ENCODE data around the gene PRLH.

The PRLH gene

DNA sequence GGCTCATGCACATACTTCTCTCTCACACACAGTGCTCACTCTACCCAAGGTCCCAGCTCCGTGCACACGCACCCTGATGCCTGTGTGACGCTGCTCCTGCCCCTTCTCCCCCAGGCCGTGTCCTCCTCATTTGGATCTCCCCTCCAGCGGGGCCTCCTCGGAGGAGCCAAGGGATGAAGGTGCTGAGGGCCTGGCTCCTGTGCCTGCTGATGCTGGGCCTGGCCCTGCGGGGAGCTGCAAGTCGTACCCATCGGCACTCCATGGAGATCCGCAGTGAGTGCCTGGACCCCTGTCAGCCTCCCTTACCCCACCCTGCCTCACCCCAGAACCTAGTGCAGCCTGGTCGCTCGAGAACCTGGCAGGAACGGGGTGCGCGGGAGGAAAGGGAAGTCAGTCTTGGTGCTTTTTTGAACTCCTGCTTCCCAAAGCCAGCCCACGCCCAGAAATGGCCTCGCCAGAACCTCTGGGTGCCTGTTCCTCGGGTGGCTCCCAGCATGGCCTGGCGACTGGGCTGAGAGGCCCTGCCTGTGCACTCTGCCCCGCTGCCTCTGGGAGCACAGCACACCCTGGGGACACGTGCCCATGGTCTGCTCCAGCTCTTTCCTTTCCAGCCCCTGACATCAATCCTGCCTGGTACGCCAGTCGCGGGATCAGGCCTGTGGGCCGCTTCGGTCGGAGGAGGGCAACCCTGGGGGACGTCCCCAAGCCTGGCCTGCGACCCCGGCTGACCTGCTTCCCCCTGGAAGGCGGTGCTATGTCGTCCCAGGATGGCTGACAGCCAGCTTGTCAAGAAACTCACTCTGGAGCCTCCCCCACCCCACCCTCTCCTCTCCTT lies at the start of gene PRLH:
Gene PRLH (plus strand): TSS at position 174 of the 835 bp plus-strand sequence. CDS start 0 bp downstream, at position 174.
- DNase-seq: no peak

- no peak for DNase-seq
Observed at GRCh38 chr2:237517163-237517562, 49.2 kb upstream of the PRLH start.

- DNase-seq: no peak
Observed at GRCh38 chr2:237517990-237518389, 48.4 kb upstream of the PRLH start.

- no peak for DNase-seq
Observed at GRCh38 chr2:237519506-237520245, 46.7 kb upstream of the PRLH start.

DNA sequence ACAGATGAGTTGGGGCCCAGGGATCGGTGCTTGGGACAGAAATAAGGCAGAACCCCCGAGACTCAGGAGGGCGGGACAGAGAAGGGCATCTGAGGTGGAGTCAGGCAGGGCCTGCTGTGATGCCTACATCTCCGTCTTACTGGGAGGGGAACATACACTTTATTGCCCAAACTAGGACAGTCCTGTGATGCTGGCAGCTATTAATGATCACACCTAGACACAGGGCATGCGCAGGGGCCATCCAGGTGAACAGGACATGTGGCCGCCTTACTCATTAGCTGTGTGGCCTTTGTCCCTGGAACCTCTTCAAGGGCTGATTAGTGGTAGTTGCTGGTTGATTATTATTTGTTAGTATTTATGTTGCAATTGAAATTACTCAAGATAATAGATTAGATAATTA lies 46.1 kb upstream of the PRLH start:
- no peak for DNase-seq

DNA sequence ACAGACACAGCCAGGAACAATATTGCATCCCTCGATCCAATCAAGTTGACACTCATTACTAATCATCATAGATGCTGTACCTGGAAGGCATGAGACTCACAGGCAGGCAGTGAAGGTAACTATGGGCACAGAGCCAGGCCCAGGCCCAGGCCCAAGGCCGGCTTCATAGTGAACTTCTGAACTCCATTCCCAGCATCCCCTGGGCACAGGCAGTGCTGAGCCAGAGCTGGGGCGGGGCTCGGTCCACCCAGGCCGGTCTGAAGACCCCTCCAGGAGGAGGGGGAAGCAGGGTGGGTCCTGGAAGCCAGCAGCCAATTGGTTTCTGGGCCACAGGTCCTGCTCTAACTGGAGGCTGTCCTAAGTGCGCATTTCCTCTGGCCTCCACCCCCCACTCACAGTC lies 41.7 kb upstream of the PRLH start:
- DNase-seq: no peak

DNA sequence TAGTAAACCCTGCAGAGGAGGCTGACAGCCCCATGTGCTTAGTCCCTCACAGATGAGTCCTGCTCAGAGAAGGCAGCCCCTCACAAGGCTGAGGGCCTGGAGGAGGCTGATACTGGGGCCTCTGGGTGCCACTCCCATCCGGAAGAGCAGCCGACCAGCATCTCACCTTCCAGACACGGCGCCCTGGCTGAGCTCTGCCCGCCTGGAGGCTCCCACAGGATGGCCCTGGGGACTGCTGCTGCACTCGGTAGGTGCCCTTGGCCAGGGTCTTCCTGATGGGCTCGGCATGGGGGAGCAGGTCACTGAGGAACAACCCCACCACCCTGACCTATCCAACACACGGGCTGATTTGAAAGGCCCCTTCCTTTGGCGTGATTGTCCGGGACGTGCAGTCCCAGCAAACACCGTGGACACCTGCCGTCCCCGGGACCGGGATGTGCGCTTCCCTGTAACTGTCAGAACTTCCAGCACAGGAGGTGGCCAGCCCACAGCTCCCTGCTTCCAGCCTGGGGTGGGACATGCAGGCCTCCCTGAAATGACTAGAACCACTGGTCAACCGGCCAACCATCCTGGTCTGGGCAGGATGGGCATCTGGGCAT lies 40.7 kb upstream of the PRLH start:
- DNase-seq: no peak

GRCh38 chr2:237527233-237527632 lies 39.1 kb upstream of the PRLH start:
- no peak for DNase-seq

DNA sequence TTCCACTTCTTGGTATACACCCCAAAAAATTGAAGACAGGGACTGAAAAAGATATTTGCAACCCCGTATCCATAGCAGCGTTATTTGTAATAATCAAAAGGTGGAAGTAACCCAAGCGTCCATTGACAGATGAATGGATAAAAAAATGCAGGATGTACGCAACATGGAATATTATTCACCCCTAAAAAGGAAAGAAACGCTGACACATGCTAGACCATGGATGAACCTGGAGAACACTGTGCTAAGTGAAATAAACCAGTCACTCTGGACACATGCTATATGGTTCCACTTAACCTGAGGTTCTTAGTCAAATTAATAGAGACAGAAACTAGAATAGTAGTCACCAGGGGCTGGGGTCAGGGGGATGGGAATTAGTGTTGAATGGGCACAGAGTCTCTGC lies 38.6 kb upstream of the PRLH start:
- no peak for DNase-seq

GRCh38 chr2:237529452-237530402 lies 36.6 kb upstream of the PRLH start:
- no peak for DNase-seq

DNA sequence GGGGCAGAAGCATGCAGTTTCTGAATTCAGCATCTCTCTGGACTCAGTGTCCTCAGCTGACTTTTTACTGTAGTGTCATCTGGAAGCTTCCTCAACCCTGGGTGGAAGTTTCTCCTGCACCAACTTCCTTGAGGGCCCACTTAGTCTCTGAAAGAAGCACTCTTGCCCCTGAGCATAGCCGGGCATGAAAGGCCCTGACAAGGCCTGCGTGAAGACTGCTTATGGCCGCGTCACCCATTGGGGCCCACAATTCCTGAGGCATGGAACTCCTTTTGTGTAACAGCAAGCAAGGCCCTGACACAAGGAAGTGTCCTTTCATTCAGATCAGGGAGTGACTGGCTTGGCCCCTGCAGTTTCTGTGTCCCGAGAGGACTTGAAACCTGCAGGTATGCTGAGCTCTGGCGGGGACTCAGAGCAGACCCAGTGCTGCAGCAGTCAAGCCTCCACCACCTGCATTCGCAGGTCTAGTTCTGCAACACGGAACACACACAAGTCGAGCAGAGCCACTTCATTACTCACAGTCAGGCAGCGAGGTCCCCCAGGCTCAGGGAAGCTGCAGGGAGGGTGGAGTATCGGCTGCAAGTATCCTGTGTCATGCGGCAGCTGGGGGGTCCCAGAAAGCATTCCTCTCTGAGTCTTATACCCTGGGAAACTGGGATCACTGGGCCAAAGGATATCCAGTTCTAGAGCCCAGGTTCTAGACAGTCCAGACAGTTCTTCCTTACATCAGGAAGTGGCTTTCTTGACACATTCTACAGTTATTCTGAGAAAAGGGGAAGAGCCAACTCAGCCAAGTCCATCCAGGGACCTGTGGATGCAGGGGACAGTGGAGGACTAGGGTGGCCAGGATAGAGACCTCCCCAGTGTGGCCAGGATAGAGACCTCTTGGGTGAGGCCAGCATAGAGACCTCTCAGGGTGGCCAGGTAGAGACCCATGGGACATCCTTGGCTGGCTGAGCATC lies 35.6 kb upstream of the PRLH start:
- no peak for DNase-seq

GRCh38 chr2:237532160-237532559 lies 34.2 kb upstream of the PRLH start:
- no peak for DNase-seq

GRCh38 chr2:237533668-237534161 lies 32.7 kb upstream of the PRLH start:
- no peak for DNase-seq

DNA sequence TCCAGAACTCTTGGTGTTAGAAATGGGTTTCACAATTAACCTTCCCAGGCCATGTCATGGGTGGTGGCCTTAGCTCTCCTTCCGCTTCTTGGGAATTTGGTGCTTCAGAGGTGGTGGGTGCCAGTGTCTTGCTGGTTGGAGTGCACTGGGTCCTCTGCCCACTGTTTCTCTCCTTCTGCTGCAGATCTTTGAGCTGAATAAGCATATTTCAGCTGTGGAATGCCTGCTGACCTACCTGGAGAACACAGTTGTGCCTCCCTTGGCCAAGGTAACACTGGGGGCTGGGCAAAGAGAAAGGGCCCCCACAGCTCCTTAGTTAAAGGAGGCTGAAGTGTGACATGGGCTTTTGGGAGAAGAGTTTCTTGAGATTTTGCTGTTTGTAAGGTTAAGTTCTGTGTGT lies 32.0 kb upstream of the PRLH start:
- DNase-seq: no peak

DNA sequence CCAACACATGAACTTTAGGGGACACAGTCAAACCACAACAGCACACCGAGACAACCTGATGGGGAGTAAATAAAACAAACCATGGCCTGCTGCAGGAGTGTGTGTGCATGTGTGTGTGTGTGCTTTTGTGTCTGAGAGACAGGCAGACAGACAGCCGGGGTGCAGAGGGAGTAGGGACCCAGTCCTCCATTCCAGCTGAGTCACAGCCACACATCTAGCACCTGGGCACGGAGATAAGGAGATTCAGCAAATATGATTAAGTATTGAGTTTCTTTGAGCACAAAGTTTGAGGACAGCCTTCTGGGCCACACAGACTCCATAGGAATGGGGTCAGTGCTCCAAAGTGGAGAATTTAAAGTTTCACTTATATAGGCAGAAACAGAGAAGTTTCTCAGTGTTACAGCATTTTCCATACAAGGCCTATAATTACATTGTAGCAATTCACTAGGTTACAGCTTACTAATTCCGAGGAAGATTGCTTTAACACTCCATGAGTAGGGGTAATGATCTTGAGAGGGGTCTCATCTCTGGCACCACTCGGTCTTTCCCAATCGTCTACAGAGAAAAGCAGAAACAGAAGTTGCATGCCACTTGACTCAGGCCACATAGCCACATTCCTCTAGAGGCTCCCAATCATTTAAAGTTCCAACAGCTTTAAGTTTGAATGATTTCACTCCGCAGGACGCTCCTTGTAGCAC lies 30.8 kb upstream of the PRLH start:
- DNase-seq: no peak

DNA sequence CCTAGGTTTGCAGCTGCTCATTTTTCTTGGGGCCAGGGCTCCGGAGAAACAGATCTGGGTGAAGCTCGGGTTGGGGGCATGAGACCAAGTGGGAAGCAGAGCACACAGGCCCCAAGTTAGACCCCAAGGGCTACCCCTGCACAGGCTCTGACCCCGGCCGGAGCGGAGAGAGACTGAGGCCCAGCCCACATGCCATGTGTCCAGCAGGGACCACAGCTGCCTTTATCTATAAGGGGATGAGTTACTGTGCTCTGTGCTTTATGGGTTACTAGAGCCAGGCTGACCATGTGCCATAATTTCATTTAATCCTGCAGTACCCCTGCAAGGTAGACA lies 30.3 kb upstream of the PRLH start:
- no peak for DNase-seq

DNA sequence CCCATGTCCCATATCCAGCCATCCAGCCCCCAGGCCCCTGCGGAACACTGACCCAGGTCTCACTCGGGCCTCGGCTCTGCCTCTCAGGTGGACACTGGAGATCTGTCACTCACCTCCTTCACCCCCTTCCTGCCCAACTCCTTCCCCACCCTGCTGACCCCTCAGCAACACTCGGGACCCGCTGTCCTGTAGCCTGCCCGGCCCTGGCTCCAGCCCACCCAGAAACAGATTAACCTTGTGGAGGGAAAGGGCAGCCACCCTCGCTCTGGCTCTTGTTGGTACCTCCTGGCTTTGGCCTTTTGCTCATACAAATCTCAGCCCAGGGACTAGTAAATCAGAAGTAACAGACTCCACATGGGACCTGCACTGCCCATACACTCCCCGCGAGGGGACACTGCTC lies 29.8 kb upstream of the PRLH start:
- no peak for DNase-seq

DNA sequence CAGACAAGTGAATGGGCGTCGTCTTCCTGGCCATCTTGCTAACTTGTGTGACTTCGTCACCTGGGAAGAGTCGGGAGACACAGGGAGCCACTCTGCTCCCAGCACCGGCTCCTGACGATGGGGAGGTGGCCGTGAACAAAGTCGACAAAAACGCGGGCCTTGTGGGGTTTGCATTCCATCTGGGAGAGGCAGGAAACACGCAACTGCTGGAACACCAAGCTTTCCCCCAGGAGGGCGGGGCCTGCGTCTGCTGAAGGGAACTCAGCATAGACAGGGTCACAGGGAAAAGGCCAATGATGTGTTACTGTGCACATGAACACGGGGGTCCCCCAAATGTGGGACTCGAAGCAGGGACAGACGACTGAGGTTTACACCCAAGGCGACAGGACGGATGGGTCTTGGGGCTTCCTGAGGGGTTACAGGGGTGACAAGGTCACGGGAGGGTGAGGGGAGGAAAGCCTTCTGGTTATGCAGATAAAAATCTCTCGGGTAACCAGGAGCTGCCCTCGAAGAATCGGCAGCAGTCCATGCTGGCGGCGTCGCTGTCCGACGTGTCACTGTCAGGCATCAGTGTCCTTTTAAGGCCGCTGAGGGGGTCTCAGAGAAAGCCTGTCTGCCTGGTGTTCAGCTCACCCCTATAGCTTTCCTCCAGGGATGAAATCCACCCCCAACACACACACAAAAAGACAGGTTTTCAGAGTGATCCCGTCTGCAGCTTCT lies 28.2 kb upstream of the PRLH start:
- DNase-seq: no peak

GRCh38 chr2:237538901-237539300 lies 27.5 kb upstream of the PRLH start:
- DNase-seq: no peak

DNA sequence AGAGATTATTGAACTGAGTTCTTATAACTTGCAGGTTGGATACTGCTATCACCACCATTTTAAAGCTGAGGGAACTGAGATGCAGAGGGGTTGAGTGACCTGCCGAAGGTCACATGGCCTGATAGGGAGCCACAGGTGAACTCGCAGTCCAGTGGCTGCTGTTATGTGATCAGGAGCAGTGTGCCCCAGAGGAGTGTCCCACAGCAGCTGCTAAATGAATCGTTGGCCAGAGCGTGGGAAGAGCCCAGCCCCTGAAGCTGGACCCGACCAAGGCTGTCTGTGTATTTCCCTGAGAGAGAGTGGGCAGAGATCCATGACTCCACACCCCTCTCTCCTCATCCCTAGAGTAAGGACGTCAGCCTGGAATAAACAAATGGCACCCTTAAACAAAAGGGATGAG lies 26.7 kb upstream of the PRLH start:
- DNase-seq: no peak

Measured in cortex of kidney (tissue), 1 donor.